Measurements from ENCODE around the gene HSF5.
A peak's percentile ranks its signal among the peaks of the same experiment; 100 is the strongest.

HSF5 gene

GRCh38 chr17:58487589-58488427 lies at the start of gene HSF5:
Gene HSF5 (minus strand): TSS chr17:58488408. CDS start chr17:58488274, 134 bp downstream.
- peak; percentile 65 to 75 for DNase-seq

- DNase-seq = no peak
These were observed 49.1 kb upstream of the HSF5 start for GRCh38 chr17:58537266-58537665.

- DNase-seq = no peak
These were observed 48.3 kb upstream of the HSF5 start for GRCh38 chr17:58536542-58536941.

GRCh38 chr17:58535431-58535830 lies 47.2 kb upstream of the HSF5 start:
- DNase-seq = no peak

GRCh38 chr17:58534901-58535421 lies 46.8 kb upstream of the HSF5 start:
- no peak for DNase-seq

- DNase-seq = no peak
These were observed 46.1 kb upstream of the HSF5 start for GRCh38 chr17:58534331-58534730.

GRCh38 chr17:58533616-58534188 lies 45.5 kb upstream of the HSF5 start:
- no peak for DNase-seq

GRCh38 chr17:58532555-58532951 lies 44.3 kb upstream of the HSF5 start:
- DNase-seq = no peak

- DNase-seq = peak; percentile 49 to 55
These were observed 43.7 kb upstream of the HSF5 start for GRCh38 chr17:58531661-58532554.

- no peak for DNase-seq
These were observed 42.9 kb upstream of the HSF5 start for GRCh38 chr17:58531122-58531521.

- DNase-seq = no peak
These were observed 42.4 kb upstream of the HSF5 start for GRCh38 chr17:58530655-58531054.

GRCh38 chr17:58529275-58529674 lies 41.1 kb upstream of the HSF5 start:
- DNase-seq = no peak

GRCh38 chr17:58528443-58528842 lies 40.2 kb upstream of the HSF5 start:
- no peak for DNase-seq

- DNase-seq = no peak
These were observed 39.7 kb upstream of the HSF5 start for GRCh38 chr17:58527949-58528348.

GRCh38 chr17:58527306-58527705 lies 39.1 kb upstream of the HSF5 start:
- DNase-seq = no peak

GRCh38 chr17:58525239-58525638 lies 37.0 kb upstream of the HSF5 start:
- no peak for DNase-seq

GRCh38 chr17:58521680-58522079 lies 33.5 kb upstream of the HSF5 start:
- no peak for DNase-seq

GRCh38 chr17:58520843-58521430 lies 32.7 kb upstream of the HSF5 start:
- DNase-seq = no peak

GRCh38 chr17:58517928-58518609 lies 29.9 kb upstream of the HSF5 start:
- DNase-seq = peak; percentile 98 to 99

- DNase-seq = no peak
These were observed 29.2 kb upstream of the HSF5 start for GRCh38 chr17:58517378-58517927.

- no peak for DNase-seq
These were observed 28.6 kb upstream of the HSF5 start for GRCh38 chr17:58516644-58517377.
